SK-N-SH (cell line): ENCODE results near the gene TRPM1.

ENCODE experiments used
- ELF1 ChIP-seq: IDR thresholded peaks from 2 replicates; pipeline ENCODE4 v1.4.0; 2012
- EP300 ChIP-seq, 2 experiments: IDR thresholded peaks; 2 replicates each; pipeline versions ENCODE4 v1.4.0 to v1.6.1; 2012; ENCODE audit warnings: borderline replicate concordance in 1 of 2, low read depth in 1 of 2, low read length in 1 of 2
- GABPA ChIP-seq: IDR thresholded peaks from 2 replicates; pipeline ENCODE4 v1.4.0; 2012; ENCODE audit warnings: low read depth, mild to moderate bottlenecking
- POLR2AphosphoS5 ChIP-seq: IDR thresholded peaks from 2 replicates; pipeline ENCODE4 v1.6.1; 2012; ENCODE audit warnings: low read depth, low read length
- RFX5 ChIP-seq: IDR thresholded peaks from 2 replicates; pipeline ENCODE4 v1.6.1; 2012; ENCODE audit warnings: mild to moderate bottlenecking, improper control_type of control experiment, low read length
- RXRA ChIP-seq: IDR thresholded peaks from 2 replicates; pipeline ENCODE4 v1.4.0; 2012; ENCODE audit warnings: low read depth, mild to moderate bottlenecking, borderline replicate concordance
- SIN3A ChIP-seq: IDR thresholded peaks from 2 replicates; pipeline ENCODE4 v1.6.1; 2012; ENCODE audit warnings: low read depth, mild to moderate bottlenecking, low read length, moderate library complexity, borderline replicate concordance
- SMC3 ChIP-seq: IDR thresholded peaks from 2 replicates; pipeline ENCODE4 v1.6.1; 2012; ENCODE audit warnings: low read depth, low read length, improper control_type of control experiment
- TAF1 ChIP-seq: IDR thresholded peaks from 2 replicates; pipeline ENCODE4 v1.6.1; 2012; ENCODE audit warnings: low read depth, mild to moderate bottlenecking, low read length, moderate library complexity, borderline replicate concordance
- TF ChIP-seq, protein P1 (sequence below): fragments of 200-600 bp; sonication (generic); IDR thresholded peaks from 2 replicates; pipeline ENCODE4 v1.6.1; 2017; ENCODE audit warnings: antibody characterized with exemption, mild to moderate bottlenecking, moderate library complexity
- TF ChIP-seq, protein P2 (sequence below): fragments of 150-350 bp; IDR thresholded peaks from 2 replicates; pipeline ENCODE4 v1.6.1; 2017; ENCODE audit warnings: antibody characterized with exemption, low read length, low read depth, borderline replicate concordance

DNA sequence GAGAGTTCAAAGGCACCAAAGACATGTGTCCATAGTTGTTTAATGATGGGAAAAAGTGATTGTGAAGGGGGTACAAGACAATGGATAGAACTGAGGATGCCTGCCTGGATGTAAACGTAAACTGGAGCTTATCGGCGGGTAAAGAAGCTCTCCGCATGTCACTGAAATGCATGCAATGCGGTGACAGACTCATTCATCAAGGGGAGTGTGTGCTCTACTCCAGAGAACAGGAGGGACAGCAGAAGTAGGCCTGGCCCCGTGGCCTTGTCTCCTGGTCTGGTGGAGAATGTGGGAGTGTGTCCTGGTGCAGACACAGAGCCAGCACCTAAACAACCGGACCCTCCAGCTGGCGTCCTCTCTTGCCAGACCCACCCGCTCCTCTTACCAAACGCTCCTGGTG lies 50.6 kb downstream of the TRPM1 start:
- TF ChIP-seq RFX5, result no peak
- TF ChIP-seq, protein P1, sequence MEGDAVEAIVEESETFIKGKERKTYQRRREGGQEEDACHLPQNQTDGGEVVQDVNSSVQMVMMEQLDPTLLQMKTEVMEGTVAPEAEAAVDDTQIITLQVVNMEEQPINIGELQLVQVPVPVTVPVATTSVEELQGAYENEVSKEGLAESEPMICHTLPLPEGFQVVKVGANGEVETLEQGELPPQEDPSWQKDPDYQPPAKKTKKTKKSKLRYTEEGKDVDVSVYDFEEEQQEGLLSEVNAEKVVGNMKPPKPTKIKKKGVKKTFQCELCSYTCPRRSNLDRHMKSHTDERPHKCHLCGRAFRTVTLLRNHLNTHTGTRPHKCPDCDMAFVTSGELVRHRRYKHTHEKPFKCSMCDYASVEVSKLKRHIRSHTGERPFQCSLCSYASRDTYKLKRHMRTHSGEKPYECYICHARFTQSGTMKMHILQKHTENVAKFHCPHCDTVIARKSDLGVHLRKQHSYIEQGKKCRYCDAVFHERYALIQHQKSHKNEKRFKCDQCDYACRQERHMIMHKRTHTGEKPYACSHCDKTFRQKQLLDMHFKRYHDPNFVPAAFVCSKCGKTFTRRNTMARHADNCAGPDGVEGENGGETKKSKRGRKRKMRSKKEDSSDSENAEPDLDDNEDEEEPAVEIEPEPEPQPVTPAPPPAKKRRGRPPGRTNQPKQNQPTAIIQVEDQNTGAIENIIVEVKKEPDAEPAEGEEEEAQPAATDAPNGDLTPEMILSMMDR, result no peak
- no peak for TF ChIP-seq POLR2AphosphoS5
- TF ChIP-seq TAF1, result no peak
- TF ChIP-seq, protein P2, sequence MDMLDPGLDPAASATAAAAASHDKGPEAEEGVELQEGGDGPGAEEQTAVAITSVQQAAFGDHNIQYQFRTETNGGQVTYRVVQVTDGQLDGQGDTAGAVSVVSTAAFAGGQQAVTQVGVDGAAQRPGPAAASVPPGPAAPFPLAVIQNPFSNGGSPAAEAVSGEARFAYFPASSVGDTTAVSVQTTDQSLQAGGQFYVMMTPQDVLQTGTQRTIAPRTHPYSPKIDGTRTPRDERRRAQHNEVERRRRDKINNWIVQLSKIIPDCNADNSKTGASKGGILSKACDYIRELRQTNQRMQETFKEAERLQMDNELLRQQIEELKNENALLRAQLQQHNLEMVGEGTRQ, result no peak
- TF ChIP-seq EP300 (IDR thresholded peaks at IDR 0.05; ENCODE audit: borderline replicate concordance in 1 of 2, low read depth in 1 of 2, low read length in 1 of 2), result no peak
- TF ChIP-seq ELF1, result no peak
- no peak for TF ChIP-seq GABPA
- TF ChIP-seq RXRA, result no peak
- no peak for TF ChIP-seq SIN3A
- TF ChIP-seq SMC3, result no peak
